ENCODE measurements around the gene PDGFA.

DNA sequence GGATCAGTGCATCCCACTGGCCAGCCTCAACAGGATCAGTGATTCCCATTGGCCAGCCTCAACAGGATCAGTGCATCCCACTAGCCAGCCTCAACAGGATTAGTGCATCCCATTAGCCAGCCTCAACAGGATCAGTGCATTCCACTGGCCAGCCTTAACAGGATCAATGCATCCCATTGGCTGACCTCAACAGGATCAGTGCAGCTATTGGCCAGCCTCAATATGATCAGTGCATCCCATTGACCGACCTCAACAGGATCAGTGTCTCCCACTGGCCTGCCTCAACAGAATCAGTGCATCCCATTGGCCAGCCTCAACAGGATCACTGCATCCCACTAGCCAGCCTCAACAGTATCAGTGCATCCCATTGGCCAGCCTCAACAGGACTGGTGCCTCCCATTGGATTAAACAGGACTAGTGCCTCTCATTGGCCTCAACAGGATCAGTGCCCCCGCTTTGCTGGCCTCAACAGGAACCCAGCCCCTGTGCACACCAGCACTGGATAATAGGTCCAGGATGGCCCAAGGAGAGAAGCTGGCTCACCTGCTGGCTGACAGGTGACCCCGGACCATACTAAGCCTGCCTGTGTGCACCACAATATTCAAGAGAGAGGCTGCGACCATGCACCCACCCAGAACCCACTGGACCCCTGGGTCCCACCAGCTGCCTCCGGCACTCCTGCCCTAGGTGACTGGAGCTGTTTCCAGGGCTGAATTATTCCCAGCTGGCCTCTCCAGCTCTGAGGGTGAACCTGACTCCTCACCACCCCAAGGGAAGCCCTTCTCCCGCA is 59.9 kb downstream of the PDGFA start:
- TF ChIP-seq EZH2 (IDR thresholded peaks at IDR 0.05; ENCODE audit: insufficient read depth, poor library complexity, severe bottlenecking) (no peak), EZH2phosphoT487 (IDR thresholded peaks at IDR 0.05; ENCODE audit: insufficient read depth, low read depth) (no peak)

All from GM23248 (cell line).